VCaP (cell line): Measurements from ENCODE around the gene NFKB2.

ENCODE experiments used
- H3K27ac ChIP-seq: fragments of 450-650 bp; 2 replicates; pipeline ENCODE4 v1.5.1; 2017
- TF ChIP-seq, protein P1 (sequence below): fragments of 450-650 bp; conservative IDR thresholded peaks from 2 replicates; pipeline ENCODE4 v1.5.1; 2017; ENCODE audit warnings: mild to moderate bottlenecking, moderate library complexity

The NFKB2 gene

GRCh38 chr10:102384053-102384452 lies 11.5 kb upstream of the NFKB2 start:
- H3K27ac ChIP-seq: no peak overlapping the region
- TF ChIP-seq, protein P1, sequence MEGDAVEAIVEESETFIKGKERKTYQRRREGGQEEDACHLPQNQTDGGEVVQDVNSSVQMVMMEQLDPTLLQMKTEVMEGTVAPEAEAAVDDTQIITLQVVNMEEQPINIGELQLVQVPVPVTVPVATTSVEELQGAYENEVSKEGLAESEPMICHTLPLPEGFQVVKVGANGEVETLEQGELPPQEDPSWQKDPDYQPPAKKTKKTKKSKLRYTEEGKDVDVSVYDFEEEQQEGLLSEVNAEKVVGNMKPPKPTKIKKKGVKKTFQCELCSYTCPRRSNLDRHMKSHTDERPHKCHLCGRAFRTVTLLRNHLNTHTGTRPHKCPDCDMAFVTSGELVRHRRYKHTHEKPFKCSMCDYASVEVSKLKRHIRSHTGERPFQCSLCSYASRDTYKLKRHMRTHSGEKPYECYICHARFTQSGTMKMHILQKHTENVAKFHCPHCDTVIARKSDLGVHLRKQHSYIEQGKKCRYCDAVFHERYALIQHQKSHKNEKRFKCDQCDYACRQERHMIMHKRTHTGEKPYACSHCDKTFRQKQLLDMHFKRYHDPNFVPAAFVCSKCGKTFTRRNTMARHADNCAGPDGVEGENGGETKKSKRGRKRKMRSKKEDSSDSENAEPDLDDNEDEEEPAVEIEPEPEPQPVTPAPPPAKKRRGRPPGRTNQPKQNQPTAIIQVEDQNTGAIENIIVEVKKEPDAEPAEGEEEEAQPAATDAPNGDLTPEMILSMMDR: no peak

DNA sequence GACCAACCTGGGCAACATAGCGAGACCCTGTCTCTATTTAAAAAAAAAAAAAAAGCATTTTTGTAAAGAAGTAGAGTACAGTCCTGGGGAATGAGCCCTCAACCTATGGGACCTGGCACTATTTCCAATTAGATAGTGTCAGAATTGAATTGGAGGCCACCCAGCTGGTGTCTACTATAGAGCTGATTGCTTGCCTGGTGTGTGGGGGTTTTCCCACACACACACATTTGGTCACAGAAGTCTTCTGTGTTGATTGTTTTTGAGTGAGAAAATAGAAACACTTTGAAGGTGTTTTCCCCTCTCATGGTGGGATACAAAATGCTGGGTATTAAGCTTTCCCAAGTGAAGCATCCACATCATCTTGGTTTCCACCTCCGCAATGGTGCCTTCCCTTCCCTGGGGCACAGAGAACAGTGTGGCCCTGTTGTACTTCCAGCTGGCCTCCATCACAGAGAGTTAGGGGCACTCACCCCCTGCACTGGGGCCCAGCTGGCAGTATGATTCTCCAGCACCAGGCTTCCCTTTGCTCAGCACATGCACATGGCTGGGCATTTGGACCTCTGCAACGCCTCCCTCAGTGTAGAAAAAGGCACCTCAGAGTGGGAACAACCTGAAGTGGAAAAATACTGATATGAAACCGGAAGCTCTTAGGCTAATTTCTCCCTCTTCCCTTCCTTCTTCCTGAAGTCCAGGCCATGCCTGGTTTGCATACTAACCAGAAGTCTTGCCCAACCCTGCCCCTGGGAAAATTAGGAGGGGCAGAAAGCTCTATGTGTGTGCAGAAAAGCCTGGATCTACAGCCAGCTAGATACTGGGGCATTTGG lies 10.7 kb upstream of the NFKB2 start:
- TF ChIP-seq, protein P1: no peak
- H3K27ac ChIP-seq: no peak overlapping the region

GRCh38 chr10:102389894-102390293 lies 5.6 kb upstream of the NFKB2 start:
- H3K27ac ChIP-seq: no peak overlapping the region
- TF ChIP-seq, protein P1: no peak

- TF ChIP-seq, protein P1: no peak
- H3K27ac ChIP-seq: no peak overlapping the region
Observed at GRCh38 chr10:102392306-102392705, 3.2 kb upstream of the NFKB2 start.

- H3K27ac ChIP-seq: peak overlapping the region; percentile 61; the same call in 1 of the 2 replicates
- TF ChIP-seq, protein P1: peak; percentile 96
Observed at GRCh38 chr10:102393411-102394078, 2.0 kb upstream of the NFKB2 start.

GRCh38 chr10:102394079-102394800 lies 1.3 kb upstream of the NFKB2 start:
- TF ChIP-seq, protein P1: peak; percentile 69
- peak overlapping the region; percentile 61 for H3K27ac ChIP-seq
